HG03342 (cell line): ENCODE measurements around the gene LUC7L2.
"Not testable (repeated sequence)": the region's sequence is repeated elsewhere in the genome, so short reads cannot be mapped to it uniquely, and the experiment has no call there.

Experiments
- ATAC-seq: cut with Tn5 transposase; IDR thresholded peaks from one replicate; pipeline ENCODE4 v1.9.1; 2021; ENCODE audit warnings: mild to moderate bottlenecking, moderate library complexity; ENCODE audit not compliant: unreplicated experiment

The LUC7L2 gene

GRCh38 chr7:139354729-139355128 lies 5.0 kb upstream of the LUC7L2 start:
- ATAC-seq = no peak

DNA sequence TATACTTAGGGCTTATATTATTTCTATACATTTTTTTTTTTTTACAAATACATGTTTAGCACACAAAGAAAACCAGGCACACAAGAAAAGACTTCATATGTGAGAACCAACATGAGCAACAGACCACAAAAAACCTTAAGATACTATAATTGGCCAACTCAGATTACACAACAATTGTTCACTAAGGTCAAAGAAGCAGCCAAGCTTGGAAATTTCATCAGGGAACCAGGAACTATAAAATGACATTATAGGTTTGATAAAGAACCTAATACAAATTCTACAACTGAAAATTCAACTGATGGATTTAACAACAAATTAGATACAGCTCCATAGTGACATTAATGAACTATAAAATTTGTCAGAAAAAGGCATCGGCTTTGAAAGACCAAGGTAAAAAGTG lies 4.4 kb upstream of the LUC7L2 start:
- ATAC-seq = no peak

DNA sequence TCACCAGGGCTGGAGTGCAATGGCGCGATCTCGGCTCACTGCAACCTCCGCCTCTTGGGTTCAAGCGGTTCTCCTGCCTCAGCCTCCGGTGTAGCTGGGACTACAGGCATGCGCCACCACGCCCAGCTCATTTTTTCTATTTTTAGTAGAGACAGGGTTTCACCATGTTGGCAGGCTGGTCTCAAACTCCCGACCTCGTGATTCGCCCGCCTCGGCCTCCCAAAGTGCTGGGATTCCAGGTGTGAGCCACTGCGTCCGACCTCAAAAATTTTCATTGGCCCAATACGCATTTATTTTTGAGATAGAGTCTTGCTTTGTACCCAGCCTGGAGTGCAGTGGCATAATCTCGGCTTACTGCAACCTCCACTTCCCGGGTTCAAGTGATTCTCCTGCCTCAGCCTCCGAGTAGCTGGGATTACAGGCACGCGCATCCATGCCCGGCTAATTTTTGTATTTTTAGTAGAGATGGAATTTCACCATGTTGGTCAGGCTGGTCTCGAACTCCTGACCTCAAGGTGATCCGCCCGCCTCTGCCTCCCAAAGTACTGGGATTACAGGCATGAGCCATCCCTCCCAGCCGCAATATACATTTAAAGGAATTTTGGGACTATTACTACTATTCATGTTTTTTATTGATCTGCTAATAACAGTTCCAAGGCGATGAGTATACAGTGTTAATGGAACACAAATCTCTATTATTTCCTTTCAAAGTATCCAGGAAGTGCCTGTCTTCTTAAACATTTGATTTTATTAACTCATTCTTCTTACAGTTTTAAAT lies 1.8 kb upstream of the LUC7L2 start:
- not testable (repeated sequence) for ATAC-seq

DNA sequence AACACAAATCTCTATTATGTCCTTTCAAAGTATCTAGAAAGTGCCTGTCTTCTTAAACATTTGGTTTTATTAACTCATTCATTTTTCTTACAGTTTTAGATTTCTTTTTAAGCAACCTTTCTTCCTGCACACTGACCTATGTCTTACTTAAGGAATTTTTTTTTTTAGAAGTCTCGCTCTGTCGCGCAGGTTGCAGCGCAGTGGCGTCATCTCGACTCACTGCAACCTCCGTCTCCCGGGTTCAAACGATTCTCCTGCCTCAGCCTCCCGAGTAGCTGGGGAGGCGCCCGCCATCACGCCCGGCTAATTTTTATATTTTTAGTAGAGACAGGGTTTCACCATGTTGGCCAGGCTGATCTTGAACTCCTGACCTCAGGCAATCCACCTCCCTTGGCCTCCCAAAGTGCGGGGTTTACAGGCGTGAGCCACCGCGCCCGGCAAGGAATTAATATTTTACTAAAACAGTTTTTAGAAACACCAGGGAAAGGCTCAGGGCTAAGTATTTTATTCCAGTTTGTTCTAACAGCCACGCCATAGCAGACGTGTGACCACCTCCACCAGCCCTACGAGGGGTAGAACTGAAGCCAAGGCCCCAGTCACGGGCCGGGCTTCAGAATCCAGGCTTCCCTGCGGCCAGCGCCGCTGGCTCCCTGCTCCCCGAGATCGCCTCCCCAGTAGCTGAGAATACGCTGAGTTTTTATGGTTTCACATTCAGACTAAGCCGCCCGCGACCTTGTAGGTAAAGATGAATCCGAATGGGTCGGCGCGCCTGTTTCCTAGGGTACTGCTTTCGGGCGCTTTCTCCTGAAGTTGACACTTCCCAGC lies 941 bp upstream of the LUC7L2 start:
- peak; percentile 14 for ATAC-seq

DNA sequence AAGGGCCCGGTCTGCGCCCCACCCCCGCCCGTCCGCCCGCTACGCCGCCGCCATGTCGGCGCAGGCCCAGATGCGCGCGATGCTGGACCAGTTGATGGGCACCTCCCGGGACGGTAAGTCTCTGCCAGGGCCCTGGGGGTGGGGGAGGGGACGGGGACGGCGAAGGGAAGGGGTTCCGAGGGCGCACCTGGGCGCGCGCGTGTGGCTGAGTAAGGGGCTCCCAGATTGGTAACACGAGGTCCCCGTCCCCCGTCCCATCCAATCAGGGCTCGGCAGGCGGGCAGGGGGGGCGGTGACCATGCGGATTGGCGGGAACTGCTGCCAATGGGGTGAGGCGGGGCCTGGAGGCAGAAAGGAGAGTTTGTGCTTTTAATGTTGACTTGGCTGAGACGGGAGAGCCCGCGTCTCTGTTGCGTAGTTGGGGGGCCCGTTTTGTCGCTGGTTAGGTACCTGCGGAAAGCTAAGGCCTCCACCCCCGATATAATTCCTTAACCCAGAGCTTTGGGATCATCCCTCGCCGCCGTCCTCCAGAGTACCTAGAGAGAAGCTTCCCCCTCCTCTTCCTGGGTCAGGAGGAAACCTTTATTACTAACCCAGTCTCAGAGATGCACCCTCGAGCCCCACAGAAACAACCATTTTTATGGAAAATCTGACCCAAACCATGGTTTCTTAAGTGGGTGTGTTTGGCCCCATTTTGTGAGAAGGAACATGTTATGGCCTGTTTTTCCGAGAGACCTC lies 685 bp downstream of the LUC7L2 start:
- peak; percentile 68 for ATAC-seq

DNA sequence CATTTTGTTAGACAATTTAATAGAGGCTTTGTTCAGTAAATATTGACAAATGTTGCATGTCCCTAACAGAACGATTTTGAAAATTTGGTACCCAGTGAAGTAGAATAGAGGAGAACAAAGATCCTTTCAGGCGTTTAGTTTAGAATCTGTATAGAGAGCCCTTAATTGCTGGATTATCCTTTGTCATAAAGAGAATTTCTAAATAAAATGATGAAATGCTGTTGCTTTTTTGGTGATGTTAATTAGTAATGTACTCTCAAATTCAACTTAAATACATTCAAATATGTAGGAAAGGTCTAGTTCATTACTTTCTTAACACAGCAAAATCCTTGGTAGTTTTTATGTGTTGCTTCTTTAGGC lies 1.2 kb downstream of the LUC7L2 start:
- ATAC-seq = no peak

GRCh38 chr7:139361523-139361922 lies 1.8 kb downstream of the LUC7L2 start:
- ATAC-seq = no peak

- ATAC-seq = no peak
Measured at GRCh38 chr7:139362302-139362701, 2.6 kb downstream of the LUC7L2 start.

GRCh38 chr7:139362981-139363380 lies 3.3 kb downstream of the LUC7L2 start:
- ATAC-seq = no peak

GRCh38 chr7:139365336-139365735 lies 5.6 kb downstream of the LUC7L2 start:
- ATAC-seq = no peak

DNA sequence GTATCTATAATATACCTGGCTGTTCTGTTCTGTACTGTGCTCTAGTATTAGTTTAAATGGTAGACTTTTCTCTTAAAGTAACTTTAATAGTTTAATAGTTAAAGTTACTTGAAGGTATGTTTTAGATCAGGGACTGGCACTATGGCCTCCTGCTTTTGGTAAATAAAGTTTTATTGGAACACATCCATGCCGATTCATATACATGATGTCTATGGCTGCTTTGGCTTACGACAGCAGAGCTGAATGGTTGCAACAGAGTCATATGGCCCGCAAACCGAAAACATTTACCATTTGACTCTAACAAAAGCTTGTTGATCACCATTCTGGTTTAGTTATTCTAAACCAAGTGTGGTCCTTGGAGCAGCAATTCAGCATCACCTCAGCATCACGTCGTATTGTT lies 6.7 kb downstream of the LUC7L2 start:
- ATAC-seq = no peak

- no peak for ATAC-seq
Measured at GRCh38 chr7:139367438-139368155, 7.9 kb downstream of the LUC7L2 start.

GRCh38 chr7:139370301-139370942 lies 10.7 kb downstream of the LUC7L2 start:
- no peak for ATAC-seq

GRCh38 chr7:139370943-139371313 lies 11.2 kb downstream of the LUC7L2 start:
- no peak for ATAC-seq

- no peak for ATAC-seq
Measured at GRCh38 chr7:139374246-139374645, 14.6 kb downstream of the LUC7L2 start.

GRCh38 chr7:139382439-139382838 lies 22.7 kb downstream of the LUC7L2 start:
- no peak for ATAC-seq

DNA sequence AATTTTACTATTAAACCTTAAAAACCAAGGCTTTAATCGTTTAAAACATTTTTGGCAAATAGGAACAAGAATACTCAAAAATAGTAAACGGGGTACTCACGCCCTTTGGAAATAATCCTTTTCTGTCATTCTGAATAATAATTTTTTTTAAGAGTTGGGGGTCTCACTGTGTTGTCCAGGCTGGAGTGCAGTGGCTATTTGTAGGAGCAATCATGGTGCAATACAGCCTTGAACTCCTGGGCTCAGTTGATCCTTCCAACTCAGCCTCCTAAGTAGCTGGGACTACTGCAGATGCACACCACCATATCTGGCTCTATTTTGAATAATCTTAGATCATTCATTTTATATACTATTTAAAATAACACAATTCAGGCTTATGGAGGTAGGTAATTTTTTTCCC lies 24.9 kb downstream of the LUC7L2 start:
- no peak for ATAC-seq

DNA sequence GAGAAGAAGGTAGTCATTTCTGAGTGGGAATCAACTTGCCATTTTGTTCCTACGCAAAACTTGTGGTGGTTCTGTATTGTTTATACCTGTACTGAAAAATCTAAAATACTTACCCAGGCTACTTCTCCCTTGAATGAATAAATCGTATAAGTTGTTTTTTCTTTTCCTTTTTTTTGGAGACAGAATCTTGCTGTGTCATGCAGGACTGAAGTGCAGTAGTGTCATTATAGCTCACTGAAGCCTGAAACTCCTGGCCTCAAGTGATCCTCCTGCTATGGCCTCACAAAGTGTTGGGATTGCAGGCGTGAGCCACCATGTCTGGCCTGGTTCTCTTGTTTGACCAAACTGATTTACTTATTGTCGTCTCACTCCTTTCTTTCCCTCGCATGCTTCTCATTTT lies 27.9 kb downstream of the LUC7L2 start:
- no peak for ATAC-seq

DNA sequence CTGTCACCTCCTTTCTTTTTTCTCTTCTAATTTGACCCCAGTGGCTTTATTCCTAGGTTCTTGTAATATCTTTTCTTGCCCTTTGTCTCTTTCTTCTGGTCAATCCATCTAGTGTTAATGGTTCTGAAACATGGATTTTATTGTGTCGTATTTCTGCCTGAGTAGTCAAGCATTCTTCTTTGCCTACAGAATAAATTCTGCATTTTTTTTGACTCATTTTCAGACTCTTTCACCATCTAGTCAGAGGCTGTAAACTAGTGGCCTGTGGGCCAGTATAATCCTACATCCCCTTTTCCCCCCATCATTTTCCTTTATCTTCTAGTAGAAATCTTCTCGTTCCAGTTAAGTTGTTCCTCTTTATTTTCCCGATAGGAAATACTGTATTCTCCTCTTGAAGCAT lies 29.4 kb downstream of the LUC7L2 start:
- ATAC-seq = no peak

DNA sequence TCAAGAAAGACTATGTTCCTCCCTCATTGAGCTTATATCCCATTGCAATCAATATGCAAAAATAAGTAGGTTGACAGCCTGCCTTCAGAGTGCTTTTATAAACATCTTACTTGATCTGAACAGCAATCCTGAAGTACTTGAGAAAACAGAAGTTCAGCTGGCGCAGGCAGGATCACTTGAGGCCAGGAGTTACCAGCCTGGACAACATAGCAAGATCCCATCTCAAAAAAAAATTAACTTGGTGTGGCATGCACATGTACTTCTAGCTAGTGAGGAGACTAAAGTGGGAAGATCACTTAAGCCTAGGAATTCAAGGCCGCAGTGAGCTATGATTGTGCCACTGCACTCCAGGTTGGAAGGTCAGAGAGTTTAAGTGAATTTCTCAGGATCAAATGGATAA lies 30.1 kb downstream of the LUC7L2 start:
- ATAC-seq = no peak
